Sigmoid colon (tissue), 7 donors: ENCODE results near the gene IRX6. TPM values are rescaled to one million over a fixed set of nuclear protein-coding genes. Genes with fewer than 3 reads are reported as not detected.

Experiments used
- DNase-seq: peaks from one replicate; pipeline ENCODE4 v3.0.0-alpha.2; 2019
- H3K27ac ChIP-seq, 4 donors: fragments of 200-600 bp; sonication (generic); one replicate each; pipeline ENCODE4 v1.5.1; 2016 to 2019; ENCODE audit warnings: mild to moderate bottlenecking in 1 of 4
- H3K27me3 ChIP-seq, 3 donors: fragments of 200-600 bp; sonication (generic); one replicate each; pipeline ENCODE4 v1.5.1; 2019; ENCODE audit warnings: mild to moderate bottlenecking in 1 of 3
- H3K36me3 ChIP-seq, 4 donors: fragments of 200-600 bp; sonication (generic); one replicate each; pipeline ENCODE4 v1.5.1; 2016 to 2019
- H3K4me1 ChIP-seq, 4 donors: fragments of 200-600 bp; sonication (generic); one replicate each; pipeline ENCODE4 v1.5.1; 2017 to 2019
- H3K4me3 ChIP-seq, 4 donors: fragments of 200-600 bp; sonication (generic); one replicate each; pipeline ENCODE4 v1.5.1; 2017 to 2019; ENCODE audit warnings: mild to moderate bottlenecking in 2 of 4, moderate library complexity in 1 of 4
- H3K9me3 ChIP-seq, 4 donors: fragments of 200-600 bp in 3 of 4; sonication (generic) in 3 of 4; one replicate each; pipeline versions ENCODE4 v1.5.1 to v1.6.1; 2013 to 2019
- EP300 ChIP-seq, 4 donors: sonication (generic); formaldehyde crosslinking; IDR thresholded peaks; one replicate each; pipeline ENCODE4 v1.6.1; 2017; ENCODE audit warnings: antibody characterized with exemption in 4 of 4
- POLR2A ChIP-seq, 2 donors: fragments of 450-650 bp; IDR thresholded peaks; one replicate each; pipeline ENCODE4 v1.6.1; 2016; ENCODE audit warnings: antibody characterized with exemption in 2 of 2, mild to moderate bottlenecking in 2 of 2, moderate library complexity in 2 of 2
- POLR2AphosphoS5 ChIP-seq, 4 donors: sonication (generic); formaldehyde crosslinking; IDR thresholded peaks; one replicate each; pipeline ENCODE4 v1.6.1; 2017; ENCODE audit warnings: antibody characterized with exemption in 4 of 4
- WGBS, 2 donors: extraction: QIAGEN DNeasy Blood & Tissue Kit; methylation state at CpG; one replicate each; pipeline ENCODE4 v1.1.7; 2013; 5-methylcytosine and 5-hydroxymethylcytosine counted together
- intact Hi-C: fragments of 100-400 bp; cut with DNase I; formaldehyde crosslinking; loops from one replicate; pipeline ENCODE4 v1.15.1; 2023
- polyA plus RNA-seq, 3 donors: library from polyadenylated mRNA; stranded (reverse); fragments of 200-250 nt; gene quantifications; one replicate each; pipeline ENCODE4 v1.2.3, GENCODE V29; 2013
- total RNA-seq, 4 donors: library from RNA; depleted of rRNA; stranded (reverse); fragments of >200 nt; gene quantifications; one replicate each; pipeline ENCODE4 v1.1.0, GENCODE V29; 2016
- TF ChIP-seq, protein P1 (sequence below), 4 experiments: fragments of 450-650 bp in 3 of 4; fragments of 200-600 bp in 1 of 4; IDR thresholded peaks; one replicate each; pipeline ENCODE4 v1.5.1; 2016 to 2019; ENCODE audit warnings: antibody characterized with exemption in 4 of 4, mild to moderate bottlenecking in 3 of 4, moderate library complexity in 2 of 4
- donor health status: healthy with polysubstance abuse.
- donor health status: Bipolar disorder and iron deficiency.
- donor health status: healthy.

Gene IRX6
- total and polyA plus RNA-seq, 7 donors, result under 0.01 to 0.83 (median 0.23) TPM; not detected in 2

DNA sequence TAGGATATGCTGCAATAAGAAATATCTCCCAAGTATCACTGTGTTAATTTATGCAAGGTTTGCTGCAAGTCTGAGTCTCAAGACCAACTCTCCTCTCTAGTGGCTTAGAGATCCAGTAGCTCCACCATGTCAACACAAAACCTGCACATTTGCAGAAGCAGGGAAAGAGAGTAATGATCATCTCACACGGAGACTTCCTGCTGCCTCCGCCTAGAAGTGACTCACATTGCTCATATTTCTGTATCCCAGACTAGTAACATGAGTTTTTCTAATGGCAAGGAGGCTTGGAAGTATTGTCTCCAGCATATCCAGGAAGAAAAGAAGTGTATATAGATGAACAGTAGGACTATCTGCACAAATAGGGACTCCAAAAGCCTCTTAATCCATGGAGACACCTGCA lies 15.0 kb upstream of the IRX6 start:
- 86 to 88% methylated on average over 2 of the region's 2 CpGs for WGBS, 2 donors
- TF ChIP-seq POLR2A (IDR thresholded peaks at IDR 0.05) (no peak), EP300 (IDR thresholded peaks at IDR 0.05) (no peak), POLR2AphosphoS5 (IDR thresholded peaks at IDR 0.05) (no peak)
- TF ChIP-seq, protein P1, sequence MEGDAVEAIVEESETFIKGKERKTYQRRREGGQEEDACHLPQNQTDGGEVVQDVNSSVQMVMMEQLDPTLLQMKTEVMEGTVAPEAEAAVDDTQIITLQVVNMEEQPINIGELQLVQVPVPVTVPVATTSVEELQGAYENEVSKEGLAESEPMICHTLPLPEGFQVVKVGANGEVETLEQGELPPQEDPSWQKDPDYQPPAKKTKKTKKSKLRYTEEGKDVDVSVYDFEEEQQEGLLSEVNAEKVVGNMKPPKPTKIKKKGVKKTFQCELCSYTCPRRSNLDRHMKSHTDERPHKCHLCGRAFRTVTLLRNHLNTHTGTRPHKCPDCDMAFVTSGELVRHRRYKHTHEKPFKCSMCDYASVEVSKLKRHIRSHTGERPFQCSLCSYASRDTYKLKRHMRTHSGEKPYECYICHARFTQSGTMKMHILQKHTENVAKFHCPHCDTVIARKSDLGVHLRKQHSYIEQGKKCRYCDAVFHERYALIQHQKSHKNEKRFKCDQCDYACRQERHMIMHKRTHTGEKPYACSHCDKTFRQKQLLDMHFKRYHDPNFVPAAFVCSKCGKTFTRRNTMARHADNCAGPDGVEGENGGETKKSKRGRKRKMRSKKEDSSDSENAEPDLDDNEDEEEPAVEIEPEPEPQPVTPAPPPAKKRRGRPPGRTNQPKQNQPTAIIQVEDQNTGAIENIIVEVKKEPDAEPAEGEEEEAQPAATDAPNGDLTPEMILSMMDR (IDR thresholded peaks at IDR 0.05), result no peak
- H3K27me3 ChIP-seq, result no peaks in the 10 kb centered on the region
- no peak for DNase-seq
- H3K27ac ChIP-seq, result no peak overlapping the region
- peaks cover 0 to 4% (median 0%) of the 10 kb centered on the region in 4 donors for H3K9me3 ChIP-seq
- no peaks in the 10 kb centered on the region for H3K4me1 ChIP-seq
- H3K36me3 ChIP-seq, result no peaks in the 10 kb centered on the region
- intact Hi-C loops, result no loop called here
- no peak overlapping the region for H3K4me3 ChIP-seq

DNA sequence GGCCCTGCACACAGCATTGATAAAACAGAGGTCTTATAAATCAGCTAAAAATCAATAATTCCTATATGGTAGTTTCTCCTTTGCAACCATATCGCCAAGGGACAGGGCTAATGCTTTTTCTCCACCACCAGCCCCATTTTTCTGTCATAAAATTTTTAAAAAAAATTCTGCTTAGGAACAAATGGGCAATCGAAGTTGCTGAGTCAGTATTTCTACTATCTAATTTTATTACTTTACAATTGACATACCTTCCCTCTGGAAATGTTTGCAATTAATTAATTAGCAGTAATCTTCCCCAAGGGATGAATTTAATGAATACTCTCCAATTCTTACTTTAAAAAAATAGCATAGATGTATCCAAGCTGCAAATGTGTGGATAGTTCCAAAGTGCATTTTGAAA lies 1.7 kb upstream of the IRX6 start:
- H3K27me3 ChIP-seq, result peaks cover 9 to 83% (median 41%) of the 10 kb centered on the region in 3 donors

DNA sequence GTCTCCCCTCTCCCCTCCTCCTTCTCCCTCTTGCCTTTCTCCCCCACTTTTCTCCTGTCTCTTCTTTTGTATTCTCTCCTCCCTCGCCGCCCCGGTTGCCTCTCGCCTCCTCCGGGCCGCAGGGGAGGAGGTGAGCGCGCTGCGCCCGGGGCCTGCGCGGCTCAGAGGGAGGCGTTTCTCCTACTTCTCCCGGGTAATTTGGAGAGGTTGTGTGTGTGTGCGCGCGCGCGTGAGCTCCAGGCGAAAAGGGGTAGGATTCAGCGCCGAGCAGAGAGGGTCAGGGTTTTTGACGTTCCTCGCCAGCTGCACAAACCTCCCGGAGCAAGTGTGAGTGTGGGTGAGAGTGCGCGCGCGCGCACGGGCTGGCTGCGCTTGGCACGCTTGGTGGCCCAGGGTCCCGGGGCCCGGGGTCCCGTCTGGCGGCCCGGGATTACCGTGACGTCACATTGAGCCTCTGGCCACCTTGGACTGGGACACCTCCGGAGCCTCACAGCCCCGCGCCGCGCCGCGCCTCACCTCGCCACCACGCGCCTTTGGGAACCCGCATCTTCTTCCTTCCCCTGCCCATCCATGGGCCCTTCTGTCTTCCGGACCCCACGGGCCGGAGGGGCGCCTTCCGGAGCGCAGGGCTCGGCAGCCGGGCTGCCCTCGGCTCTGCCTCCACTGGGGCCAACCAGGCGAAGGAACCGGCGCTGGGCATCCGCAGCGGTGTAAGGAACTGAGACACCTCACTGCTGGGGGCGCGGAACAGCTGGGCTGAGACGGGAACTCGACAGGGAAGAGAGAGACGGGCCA lies 479 bp downstream of the IRX6 start:
- Histone ChIP-seq H3K4me1 (peaks cover 0 to 18% (median 9%) of the 10 kb centered on the region in 4 donors), H3K27ac (no peak overlapping the region), H3K36me3 (no peaks in the 10 kb centered on the region), H3K27me3 (peaks cover 17 to 93% (median 57%) of the 10 kb centered on the region in 3 donors), H3K9me3 (no peaks in the 10 kb centered on the region), H3K4me3 (no peak overlapping the region)
- 4 to 15% methylated on average over 70 of the region's 70 CpGs for WGBS, 2 donors
- TF ChIP-seq EP300 (IDR thresholded peaks at IDR 0.05), result no peak
- no peak for TF ChIP-seq POLR2AphosphoS5 (IDR thresholded peaks at IDR 0.05)
- TF ChIP-seq, protein P1 (IDR thresholded peaks at IDR 0.05), result no peak
- no peak for TF ChIP-seq POLR2A (IDR thresholded peaks at IDR 0.05)
- intact Hi-C loops, result no loop called here
- no peak for DNase-seq

More for the DNA sequence above, 1.7 kb upstream of the IRX6 start:
- TF ChIP-seq, protein P1 (IDR thresholded peaks at IDR 0.05), result no peak
- no peak for TF ChIP-seq POLR2A (IDR thresholded peaks at IDR 0.05)
- TF ChIP-seq POLR2AphosphoS5 (IDR thresholded peaks at IDR 0.05), result no peak
- TF ChIP-seq EP300 (IDR thresholded peaks at IDR 0.05), result no peak
- H3K9me3 ChIP-seq, result no peaks in the 10 kb centered on the region
- no peak overlapping the region for H3K4me3 ChIP-seq
- H3K4me1 ChIP-seq, result peaks cover 0 to 18% (median 9%) of the 10 kb centered on the region in 4 donors
- WGBS, 2 donors, result 49 to 73% methylated on average over 2 of the region's 2 CpGs
- no peak for DNase-seq
- H3K27ac ChIP-seq, result no peak overlapping the region
- intact Hi-C loops, result no loop called here
- no peaks in the 10 kb centered on the region for H3K36me3 ChIP-seq

DNA sequence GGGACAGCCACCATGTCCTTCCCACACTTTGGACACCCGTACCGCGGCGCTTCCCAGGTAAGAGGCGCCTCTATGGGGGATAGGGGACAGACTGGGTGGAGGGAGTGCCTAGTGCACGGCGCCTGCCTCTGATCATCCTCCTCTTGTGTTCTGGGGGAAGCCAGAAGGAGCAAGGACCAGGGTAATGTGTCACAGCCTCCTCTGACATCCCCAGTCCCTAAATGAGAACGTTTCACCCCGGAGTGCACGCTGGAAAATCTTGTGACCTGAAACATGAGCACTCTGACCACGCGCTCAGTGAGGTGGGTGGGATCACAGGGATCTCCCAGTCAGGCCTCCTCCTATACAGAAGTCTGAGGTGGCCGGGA lies 1.1 kb downstream of the IRX6 start:
- Histone ChIP-seq H3K27me3 (peaks cover 17 to 93% (median 63%) of the 10 kb centered on the region in 3 donors), H3K9me3 (no peaks in the 10 kb centered on the region), H3K27ac (no peak overlapping the region), H3K4me1 (peaks cover 0 to 18% (median 9%) of the 10 kb centered on the region in 4 donors), H3K36me3 (no peaks in the 10 kb centered on the region), H3K4me3 (no peak overlapping the region)
- WGBS, 2 donors, result 4 to 9% methylated on average over 13 of the region's 13 CpGs
- intact Hi-C loops, result no loop called here
- TF ChIP-seq EP300 (IDR thresholded peaks at IDR 0.05) (no peak), POLR2AphosphoS5 (IDR thresholded peaks at IDR 0.05) (no peak), POLR2A (IDR thresholded peaks at IDR 0.05) (no peak)
- TF ChIP-seq, protein P1 (IDR thresholded peaks at IDR 0.05), result no peak
- no peak for DNase-seq
